HG03439 (cell line): ENCODE results near the gene ENTPD2.

ENCODE experiments used
- ATAC-seq: cut with Tn5 transposase; IDR thresholded peaks from one replicate; pipeline ENCODE4 v1.9.1; 2021; ENCODE audit warnings: mild to moderate bottlenecking, moderate library complexity; ENCODE audit not compliant: unreplicated experiment

ENTPD2 gene

GRCh38 chr9:137080260-137081122, 26.6 kb upstream of the ENTPD2 start:
- no peak for ATAC-seq

GRCh38 chr9:137079401-137079787, 25.5 kb upstream of the ENTPD2 start:
- ATAC-seq: no peak

GRCh38 chr9:137078701-137079400, 25.0 kb upstream of the ENTPD2 start:
- ATAC-seq: no peak

GRCh38 chr9:137077758-137078693, 24.2 kb upstream of the ENTPD2 start:
- ATAC-seq: no peak

GRCh38 chr9:137077010-137077747, 23.3 kb upstream of the ENTPD2 start, which contains the start of gene UAP1L1:
Gene UAP1L1, plus strand, starts transcription at chr9:137077517. Its CDS starts 16 bp downstream, at chr9:137077533.
- ATAC-seq: no peak

- ATAC-seq: no peak
These were observed 22.8 kb upstream of the ENTPD2 start for GRCh38 chr9:137076636-137077009.

- ATAC-seq: no peak
These were observed 21.5 kb upstream of the ENTPD2 start for GRCh38 chr9:137075275-137075775.

GRCh38 chr9:137074657-137075274, 20.9 kb upstream of the ENTPD2 start:
- no peak for ATAC-seq

GRCh38 chr9:137073992-137074399, 20.1 kb upstream of the ENTPD2 start:
- no peak for ATAC-seq

- ATAC-seq: no peak
These were observed 17.4 kb upstream of the ENTPD2 start for GRCh38 chr9:137071282-137071681.

- peak; percentile 5 for ATAC-seq
These were observed 17.0 kb upstream of the ENTPD2 start for GRCh38 chr9:137070906-137071275.

- peak; percentile 57 for ATAC-seq
These were observed 16.5 kb upstream of the ENTPD2 start, which contains the start of gene SAPCD2 for GRCh38 chr9:137070201-137070905. Gene SAPCD2, minus strand, starts transcription at chr9:137070557. Its CDS starts 97 bp downstream, at chr9:137070460.

- ATAC-seq: peak; percentile 0
These were observed 15.7 kb upstream of the ENTPD2 start for GRCh38 chr9:137069508-137070091.

- ATAC-seq: no peak
These were observed 15.0 kb upstream of the ENTPD2 start for GRCh38 chr9:137068539-137069507.

- no peak for ATAC-seq
These were observed 14.1 kb upstream of the ENTPD2 start for GRCh38 chr9:137067860-137068538.

- no peak for ATAC-seq
These were observed 12.4 kb upstream of the ENTPD2 start for GRCh38 chr9:137066096-137066861.
